Kidney tubule cell (primary cell): ENCODE data around the gene ELP1.
A peak's percentile ranks its signal among the peaks of the same experiment; 100 is the strongest.
"Not testable (repeated sequence)": the region's sequence is repeated elsewhere in the genome, so short reads cannot be mapped to it uniquely, and the experiment has no call there.

Experiments
- DNase-seq: peaks from one replicate; pipeline ENCODE4 v3.0.0-alpha.2; 2018; ENCODE audit warnings: low spot score

ELP1 gene

GRCh38 chr9:108854641-108855528 is 79.0 kb downstream of the ELP1 start:
- no peak for DNase-seq

- DNase-seq: no peak
Observed at GRCh38 chr9:108854094-108854493, 79.8 kb downstream of the ELP1 start.

DNA sequence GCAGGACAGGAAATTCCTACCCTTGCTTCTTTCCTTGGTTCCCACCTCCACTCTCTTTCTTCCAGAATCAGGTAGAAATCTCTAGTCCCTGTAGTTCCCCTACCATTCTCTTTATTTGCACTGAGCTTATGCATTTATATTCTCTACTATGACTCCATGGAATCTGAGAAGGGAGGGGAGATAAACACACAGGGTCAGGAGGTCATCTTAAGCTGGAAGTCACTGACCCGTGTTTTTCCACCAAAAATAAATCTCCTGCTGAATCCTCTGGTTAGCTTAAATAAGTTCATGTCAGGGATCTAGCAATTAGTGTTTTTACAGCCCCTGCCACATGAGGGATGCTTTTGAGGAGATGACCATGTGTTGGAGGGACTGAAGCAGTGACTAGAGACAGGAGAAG is 81.8 kb downstream of the ELP1 start:
- no peak for DNase-seq

GRCh38 chr9:108851138-108851537 is 82.8 kb downstream of the ELP1 start:
- no peak for DNase-seq

GRCh38 chr9:108850293-108850897 is 83.5 kb downstream of the ELP1 start:
- DNase-seq: peak; percentile 26

GRCh38 chr9:108848296-108848695 is 85.6 kb downstream of the ELP1 start:
- DNase-seq: not testable (repeated sequence)

DNA sequence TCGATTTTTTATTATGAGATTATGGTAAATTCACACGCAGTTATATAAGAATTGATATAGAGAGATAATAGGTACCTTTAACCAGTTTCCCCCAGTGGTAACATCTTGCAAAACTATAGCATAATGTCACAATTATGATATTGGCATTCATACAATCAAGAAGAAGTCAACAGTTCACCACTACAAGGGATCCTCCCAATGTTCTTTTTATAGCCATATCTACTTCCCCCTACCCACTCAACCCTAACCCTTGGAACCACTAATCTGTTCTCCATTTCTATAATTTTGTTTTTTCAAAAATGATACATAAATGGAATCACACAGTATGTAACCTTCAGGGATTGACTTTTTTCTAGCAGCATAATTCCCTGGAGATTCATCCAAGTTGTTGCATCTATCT is 88.0 kb downstream of the ELP1 start:
- no peak for DNase-seq

GRCh38 chr9:108845507-108845906 is 88.4 kb downstream of the ELP1 start:
- no peak for DNase-seq

GRCh38 chr9:108844856-108845255 is 89.1 kb downstream of the ELP1 start:
- DNase-seq: no peak

DNA sequence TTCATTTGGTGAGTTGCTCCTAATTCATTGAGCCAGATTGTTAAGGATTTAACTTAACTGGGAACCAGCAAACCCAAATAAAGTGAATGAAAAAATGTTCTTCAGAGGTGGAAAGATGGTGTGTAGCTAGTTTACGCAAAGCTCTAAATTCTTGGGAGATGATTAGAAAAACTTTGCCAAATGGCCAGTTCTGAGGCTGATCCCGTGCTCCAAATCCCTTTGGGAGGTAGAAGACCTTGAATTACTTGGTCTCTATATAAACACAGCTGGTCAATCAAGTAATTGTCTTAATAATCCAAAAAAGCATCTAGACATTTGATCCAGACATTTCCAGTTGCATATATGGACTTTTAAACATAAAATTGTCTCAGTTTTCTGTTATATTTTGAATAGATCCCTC is 89.5 kb downstream of the ELP1 start:
- no peak for DNase-seq

GRCh38 chr9:108842610-108843295 is 91.2 kb downstream of the ELP1 start:
- DNase-seq: no peak

- not testable (repeated sequence) for DNase-seq
Observed at GRCh38 chr9:108839561-108839960, 94.4 kb downstream of the ELP1 start.

- no peak for DNase-seq
Observed at GRCh38 chr9:108838017-108838416, 95.9 kb downstream of the ELP1 start.

- peak; percentile 32 for DNase-seq
Observed at GRCh38 chr9:108837530-108837929, 96.4 kb downstream of the ELP1 start.

DNA sequence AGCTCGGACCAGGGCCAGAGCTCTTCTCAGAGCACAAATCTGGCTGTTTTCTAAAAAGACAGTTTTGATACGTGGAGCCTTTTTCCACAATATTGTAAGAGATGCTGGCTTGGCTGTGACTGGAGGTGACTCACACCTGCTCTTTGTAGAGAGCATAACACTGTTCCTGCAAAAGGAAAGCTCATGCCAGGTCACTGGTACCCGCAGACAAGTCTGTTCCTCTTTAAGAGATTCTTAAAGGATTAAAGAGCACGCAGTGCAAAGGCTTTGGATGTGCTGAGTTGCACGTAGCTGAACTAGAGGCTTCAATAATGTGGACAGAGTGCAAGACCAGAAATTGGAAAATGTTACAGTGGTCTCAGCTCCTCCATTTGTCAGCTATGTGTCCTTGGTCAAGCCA is 97.1 kb downstream of the ELP1 start:
- peak; percentile 61 for DNase-seq

DNA sequence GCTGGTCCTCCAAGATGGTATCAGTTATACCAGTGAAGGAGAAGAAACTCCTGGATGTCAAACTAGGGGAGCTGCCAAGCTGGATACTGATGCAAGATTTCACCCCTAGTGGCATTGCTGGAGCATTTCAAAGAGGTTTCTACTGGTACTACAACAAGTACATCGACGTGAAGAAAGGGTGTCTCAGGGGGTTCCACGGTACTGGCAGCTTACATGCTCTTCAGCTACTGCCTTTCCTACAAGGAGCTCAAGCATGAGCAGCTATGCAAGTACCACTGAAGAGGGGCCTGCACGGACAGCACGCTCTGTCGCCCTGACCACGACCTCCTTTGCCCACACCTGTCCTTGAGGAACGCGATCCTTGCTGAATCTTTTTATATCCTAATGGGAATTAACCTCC is 97.6 kb downstream of the ELP1 start:
- DNase-seq: no peak

- DNase-seq: no peak
Observed at GRCh38 chr9:108835831-108836230, 98.1 kb downstream of the ELP1 start.

- DNase-seq: peak; percentile 64
Observed at GRCh38 chr9:108834959-108835665, 98.8 kb downstream of the ELP1 start.

DNA sequence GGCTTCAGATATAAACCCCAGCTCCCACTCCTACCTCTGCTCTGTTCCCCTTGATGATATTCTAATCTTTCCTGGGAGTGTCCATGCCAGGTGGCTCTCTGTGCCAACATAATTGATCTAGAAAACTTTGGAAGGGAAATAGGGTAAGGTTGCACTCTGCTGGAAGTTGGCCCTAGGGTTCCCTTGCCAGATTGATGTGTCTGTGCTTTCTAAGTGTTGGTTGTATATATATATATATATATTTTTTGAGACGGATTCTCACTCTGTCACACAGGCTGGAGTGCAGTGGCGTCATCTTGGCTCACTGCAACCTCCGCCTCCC is 101.8 kb downstream of the ELP1 start:
- no peak for DNase-seq

DNA sequence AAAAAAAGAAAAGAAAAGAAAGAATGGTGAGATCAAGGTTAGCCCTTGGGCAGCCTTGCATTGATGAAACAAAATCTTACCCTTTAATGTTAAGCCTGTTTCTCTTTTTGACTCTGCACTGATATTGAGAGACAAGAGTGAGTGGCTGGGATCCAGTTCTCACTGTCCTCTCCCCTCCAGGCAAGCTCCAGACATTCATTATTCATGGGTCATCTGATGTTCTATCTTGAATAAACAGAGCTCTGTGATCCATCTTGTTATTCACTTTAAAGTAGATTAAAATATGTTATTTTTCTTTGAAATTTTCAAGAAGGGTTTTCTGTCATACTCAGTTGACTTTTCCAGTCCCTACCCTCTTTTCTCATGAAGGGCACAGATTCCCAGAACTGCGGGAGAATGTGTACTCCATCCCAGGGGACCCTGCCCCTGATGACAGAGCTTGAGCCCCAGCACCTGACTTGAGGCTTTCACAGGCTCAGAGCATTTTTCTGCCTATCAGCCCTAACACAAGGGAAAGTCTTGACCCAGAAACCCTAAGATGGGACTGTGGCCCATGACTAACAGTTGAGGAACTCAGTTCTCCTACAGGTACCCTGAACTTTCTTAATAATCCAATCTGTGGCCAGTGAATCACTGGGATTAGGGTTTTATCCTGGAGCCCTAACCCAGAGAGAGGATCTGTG is 102.3 kb downstream of the ELP1 start:
- peak; percentile 69 for DNase-seq

DNA sequence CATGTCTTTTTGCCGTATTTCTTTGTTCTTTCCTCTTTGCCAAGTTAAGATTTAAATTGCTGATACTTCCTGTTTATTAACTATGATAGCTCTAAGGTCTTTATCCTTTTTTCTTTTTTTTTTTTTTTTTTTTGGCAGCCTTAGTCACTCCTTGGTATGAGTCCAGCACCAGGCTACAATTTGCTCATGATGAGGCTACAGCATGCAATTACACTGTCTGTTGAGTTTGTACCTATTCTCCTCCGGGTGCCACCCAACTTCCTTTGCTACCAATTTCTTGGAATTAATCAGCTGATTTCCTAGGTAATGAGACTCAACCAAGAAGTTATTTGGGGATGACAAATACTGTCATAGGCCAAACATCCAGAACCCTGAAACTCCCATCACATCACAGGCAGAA is 103.7 kb downstream of the ELP1 start:
- peak; percentile 72 for DNase-seq

GRCh38 chr9:108823829-108824228 is 110.1 kb downstream of the ELP1 start:
- DNase-seq: no peak
